ENCODE results near the gene GRK5.

GRK5 gene

DNA sequence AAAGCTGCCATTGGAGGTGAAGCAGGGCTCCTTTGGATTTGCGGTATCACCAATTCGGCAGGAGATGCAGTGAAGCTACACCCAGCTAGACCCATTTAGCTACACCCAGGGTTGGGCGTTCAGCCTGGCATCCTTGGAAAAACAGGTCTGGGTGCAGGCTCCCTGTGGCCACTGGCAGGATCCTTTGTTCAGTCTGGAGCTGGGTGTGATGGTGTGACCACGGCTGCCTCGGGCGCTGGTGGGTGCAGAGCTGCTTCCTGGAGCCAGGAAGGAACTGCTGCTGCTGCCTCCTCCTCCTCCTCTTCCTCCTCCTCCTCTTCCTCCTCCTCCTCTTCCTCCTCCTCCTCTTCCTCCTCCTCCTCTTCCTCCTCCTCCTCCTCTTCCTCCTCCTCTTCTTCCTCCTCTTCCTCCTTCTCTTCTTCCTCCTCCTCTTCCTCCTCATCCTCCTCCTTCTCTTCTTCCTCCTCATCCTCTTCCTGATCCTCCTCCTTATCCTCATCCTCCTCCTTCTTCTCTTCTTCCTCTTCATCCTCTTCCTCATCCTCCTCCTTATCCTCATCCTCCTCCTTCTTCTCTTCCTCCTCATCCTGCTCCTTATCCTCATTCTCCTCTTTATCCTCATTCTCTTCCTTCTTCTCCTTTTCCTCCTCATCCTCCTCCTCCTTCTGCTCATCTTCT is 84.0 kb downstream of the GRK5 start:
- in situ Hi-C loops (cut with MboI; ENCODE audit: low sequenced_read_pairs): no loop called here

DNA sequence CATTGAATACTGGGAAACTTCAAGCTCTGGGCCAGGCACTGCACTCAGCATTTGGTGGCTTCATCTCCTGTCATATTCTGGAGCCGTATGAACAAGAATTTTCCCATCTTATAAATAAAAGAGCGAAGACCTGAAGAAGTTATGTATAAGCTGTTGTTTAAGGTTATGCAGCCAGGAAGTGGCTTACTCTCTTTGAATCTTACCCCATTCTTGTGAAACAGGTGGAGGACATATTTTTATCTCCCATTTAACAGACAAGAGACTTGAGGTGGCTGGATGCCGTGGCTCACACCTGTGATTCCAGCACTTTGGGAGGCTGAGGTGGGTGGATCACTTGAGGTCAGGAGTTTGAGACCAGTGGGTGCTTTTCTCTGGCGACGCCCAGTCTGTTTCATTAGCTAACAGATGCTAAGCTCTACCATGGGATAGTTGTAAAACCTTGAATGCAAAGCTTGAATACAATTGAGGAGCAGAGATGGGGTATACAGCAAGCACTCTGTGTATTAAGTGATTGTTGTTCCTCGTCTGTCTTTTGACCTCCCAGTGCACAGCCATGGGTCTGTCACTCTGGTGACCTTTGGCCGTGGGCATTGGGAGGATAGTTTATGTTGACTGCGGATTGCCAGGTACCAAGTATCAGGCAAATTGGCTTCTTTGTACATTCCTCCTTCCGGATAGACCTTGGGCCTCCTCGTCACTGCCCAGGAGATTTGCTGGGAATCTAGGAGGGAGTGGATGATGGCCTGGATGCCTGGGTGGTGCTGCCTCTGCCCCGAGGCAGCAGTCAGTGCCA is 85.8 kb downstream of the GRK5 start:
- in situ Hi-C loops (cut with MboI; ENCODE audit: low sequenced_read_pairs): no loop called here

GRCh38 chr10:119296703-119297102 is 89.3 kb downstream of the GRK5 start:
- in situ Hi-C loops (cut with MboI; ENCODE audit: low sequenced_read_pairs): no loop called here

GRCh38 chr10:119297207-119297968 is 90.0 kb downstream of the GRK5 start:
- in situ Hi-C loops (cut with MboI; ENCODE audit: low sequenced_read_pairs): no loop called here

DNA sequence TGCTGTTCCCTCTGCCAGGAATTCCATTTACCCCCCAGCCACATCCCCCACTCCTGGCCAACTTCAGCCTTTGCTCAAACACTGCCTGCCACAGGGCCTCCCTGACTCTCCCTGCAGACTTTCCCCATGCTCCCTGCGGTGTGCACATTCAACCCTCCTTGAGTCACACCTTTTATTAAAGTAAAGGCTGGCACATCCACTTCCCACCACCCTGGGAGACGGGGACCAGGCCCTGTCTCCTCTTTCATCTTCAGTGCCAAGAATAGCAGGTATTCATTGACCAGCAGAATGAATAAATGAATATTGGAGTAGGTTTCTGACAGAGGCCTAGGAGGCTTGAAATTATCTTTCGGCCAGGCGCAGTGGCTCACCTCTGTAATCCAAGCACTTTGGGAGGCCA is 91.4 kb downstream of the GRK5 start:
- in situ Hi-C loops (cut with MboI; ENCODE audit: low sequenced_read_pairs): no loop called here

DNA sequence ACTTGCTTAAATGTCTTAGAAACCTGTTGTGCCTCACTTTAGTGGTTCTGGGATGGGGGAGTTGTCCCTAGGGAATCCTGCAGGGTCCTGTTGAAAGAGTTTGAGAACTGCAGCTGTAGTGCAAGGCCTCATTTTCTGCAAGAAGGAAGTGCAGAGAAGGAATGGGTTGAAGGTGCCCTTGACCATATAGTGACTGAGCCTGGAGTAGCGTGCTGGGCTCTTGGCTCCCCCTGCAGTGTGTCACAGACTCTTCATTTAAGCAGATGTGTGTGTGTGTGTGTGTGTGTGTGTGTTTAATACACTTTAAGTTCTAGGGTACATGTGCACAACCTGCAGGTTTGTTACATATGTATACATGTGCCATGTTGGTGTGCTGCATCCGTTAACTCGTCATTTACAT is 92.2 kb downstream of the GRK5 start:
- in situ Hi-C loops (cut with MboI; ENCODE audit: low sequenced_read_pairs): no loop called here

GRCh38 chr10:119301397-119301796 is 94.0 kb downstream of the GRK5 start:
- in situ Hi-C loops (cut with MboI; ENCODE audit: low sequenced_read_pairs): no loop called here

GRCh38 chr10:119302172-119302571 is 94.8 kb downstream of the GRK5 start:
- in situ Hi-C loops (cut with MboI; ENCODE audit: low sequenced_read_pairs): no loop called here

DNA sequence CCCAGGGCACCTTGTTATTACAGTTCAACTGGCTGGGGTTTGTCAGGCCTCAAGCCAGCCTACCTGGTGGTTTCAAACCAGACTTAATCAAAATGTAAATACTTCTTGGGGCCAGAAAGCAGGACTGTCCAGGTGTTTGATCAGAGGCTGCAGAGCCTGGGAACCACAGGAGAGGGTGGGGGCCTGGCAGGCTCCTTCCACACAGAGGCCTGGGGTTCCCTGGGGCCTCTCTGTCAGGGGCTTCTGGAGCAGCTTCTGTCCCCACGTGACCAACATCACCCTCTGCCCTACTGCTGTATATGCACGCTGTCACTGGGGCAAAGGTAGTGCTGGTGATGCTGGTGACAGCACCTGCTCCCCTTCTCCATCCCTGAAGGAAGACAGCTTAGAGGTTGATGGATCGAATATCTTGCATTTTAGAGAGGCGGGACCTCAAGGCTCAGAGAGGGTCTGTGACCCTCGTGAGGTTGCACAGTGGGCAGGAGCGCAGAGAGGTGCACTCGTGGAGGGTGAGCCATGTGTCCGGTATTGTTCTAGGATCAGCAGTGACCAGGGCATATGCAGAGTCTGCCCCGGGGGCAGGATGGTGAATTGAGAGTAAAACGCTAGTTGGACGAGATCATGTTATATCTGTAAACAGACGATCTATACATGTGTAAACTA is 95.4 kb downstream of the GRK5 start:
- in situ Hi-C loops (cut with MboI; ENCODE audit: low sequenced_read_pairs): no loop called here

GRCh38 chr10:119303886-119304285 is 96.5 kb downstream of the GRK5 start:
- in situ Hi-C loops (cut with MboI; ENCODE audit: low sequenced_read_pairs): no loop called here

GRCh38 chr10:119304541-119304940 is 97.2 kb downstream of the GRK5 start:
- in situ Hi-C loops (cut with MboI; ENCODE audit: low sequenced_read_pairs): no loop called here

GRCh38 chr10:119305860-119306513 is 98.6 kb downstream of the GRK5 start:
- in situ Hi-C loops (cut with MboI; ENCODE audit: low sequenced_read_pairs): no loop called here

DNA sequence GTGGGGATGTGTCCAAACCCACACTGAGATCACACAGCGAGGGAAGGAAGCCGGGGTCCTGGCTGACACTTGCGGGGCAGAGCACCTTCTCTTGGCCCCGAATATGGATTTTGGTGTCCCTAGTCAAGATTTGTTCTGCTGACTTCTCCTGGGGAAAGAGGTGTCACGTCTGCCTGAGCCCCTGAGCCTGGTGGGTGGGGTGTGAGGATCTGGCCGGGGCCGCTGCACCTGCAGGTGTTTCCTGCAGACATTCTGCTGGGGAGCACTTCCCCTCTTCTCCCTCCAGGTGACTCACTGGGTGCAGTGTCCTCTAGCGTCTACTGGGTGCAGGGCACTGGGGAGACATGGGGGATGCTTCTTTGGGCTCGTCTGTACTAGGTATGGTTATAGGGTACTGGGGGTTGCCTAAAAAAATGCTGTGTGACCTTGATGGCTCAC is 99.2 kb downstream of the GRK5 start:
- in situ Hi-C loops (cut with MboI; ENCODE audit: low sequenced_read_pairs): no loop called here

DNA sequence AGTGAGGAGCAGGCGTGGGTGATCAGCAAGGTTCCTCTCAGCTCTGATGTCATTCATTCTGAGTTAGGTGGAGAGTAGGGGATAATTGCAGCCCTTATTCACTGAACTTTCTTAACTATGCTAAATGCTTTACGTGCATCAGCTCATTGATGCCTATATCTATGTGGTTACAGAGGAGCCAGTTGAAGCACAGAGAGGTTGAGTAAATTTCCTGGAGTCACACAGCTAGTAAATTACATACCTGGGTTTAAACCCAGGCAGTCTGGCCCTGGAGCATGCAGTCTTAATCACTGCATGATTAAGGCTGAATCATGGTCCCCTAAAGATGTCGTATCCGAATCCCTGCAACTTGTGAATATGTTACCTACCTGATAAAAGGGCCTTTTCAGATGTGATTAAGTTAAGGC is 99.6 kb downstream of the GRK5 start:
- in situ Hi-C loops (cut with MboI; ENCODE audit: low sequenced_read_pairs): no loop called here

DNA sequence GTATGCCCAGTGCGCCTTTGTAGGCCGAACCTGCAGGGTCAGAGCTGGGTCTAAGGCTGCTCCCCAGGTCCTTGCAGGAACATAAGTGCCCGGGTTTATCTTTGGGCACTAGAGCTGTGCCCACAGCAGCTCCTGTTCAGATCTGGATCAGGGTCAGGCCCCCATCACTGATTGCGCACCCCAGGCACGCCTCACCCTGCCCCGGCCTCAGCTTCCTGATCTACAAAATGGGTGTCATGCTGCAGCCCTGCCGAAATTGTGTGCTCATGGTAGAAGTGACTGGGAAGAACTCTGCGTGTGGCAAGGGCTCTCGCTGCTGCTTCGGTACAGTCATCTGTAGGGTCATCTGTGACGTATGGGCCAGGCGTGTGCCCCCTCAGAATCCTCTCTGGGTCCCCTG is 100.7 kb downstream of the GRK5 start:
- in situ Hi-C loops (cut with MboI; ENCODE audit: low sequenced_read_pairs): no loop called here

- in situ Hi-C loops (cut with MboI; ENCODE audit: low sequenced_read_pairs): no loop called here
Measured at GRCh38 chr10:119308551-119309422, 101.4 kb downstream of the GRK5 start.

GRCh38 chr10:119309423-119309770 is 102.0 kb downstream of the GRK5 start:
- in situ Hi-C loops (cut with MboI; ENCODE audit: low sequenced_read_pairs): no loop called here

- in situ Hi-C loops (cut with MboI; ENCODE audit: low sequenced_read_pairs): no loop called here
Measured at GRCh38 chr10:119310806-119311205, 103.4 kb downstream of the GRK5 start.

GRCh38 chr10:119312241-119312640 is 104.9 kb downstream of the GRK5 start:
- in situ Hi-C loops (cut with MboI; ENCODE audit: low sequenced_read_pairs): no loop called here

- in situ Hi-C loops (cut with MboI; ENCODE audit: low sequenced_read_pairs): no loop called here
Measured at GRCh38 chr10:119313024-119313423, 105.7 kb downstream of the GRK5 start.

Data from HL-60/S4 treated with retinoic acid at 250 ng/mL for 4 days and 3 days (cell line).